Stimulated activated CD8-positive, alpha-beta memory T cell treated with anti-CD3 and anti-CD28 coated beads, Interleukin-15, amount 100 ng/mL, for 4 hours (primary cell): ENCODE measurements around the gene SLC43A3.

ENCODE experiments used
- DNase-seq, 2 donors: peaks; one replicate each; pipeline ENCODE4 v3.0.0-alpha.2; 2020; ENCODE audit warnings: low read depth in 2 of 2

The SLC43A3 gene

DNA sequence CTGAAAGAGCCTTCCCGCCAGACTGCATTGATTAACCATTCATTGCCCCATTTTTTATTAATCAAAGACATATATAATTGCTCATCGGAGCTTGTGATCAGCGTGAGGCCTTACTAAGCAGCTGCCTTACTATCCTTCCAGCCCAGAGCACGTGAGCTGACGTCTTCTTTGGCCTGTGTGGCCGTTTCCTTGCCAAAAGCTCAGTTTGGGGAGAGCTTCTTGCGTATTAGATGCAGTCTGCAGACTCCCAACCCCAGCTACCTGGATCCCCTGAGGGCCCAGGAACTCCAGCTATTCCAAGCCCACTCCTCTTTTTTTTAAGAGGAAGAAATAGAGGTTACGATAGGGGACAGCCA, 784 bp upstream of the SLC43A3 start:
- DNase-seq = no peak

DNA sequence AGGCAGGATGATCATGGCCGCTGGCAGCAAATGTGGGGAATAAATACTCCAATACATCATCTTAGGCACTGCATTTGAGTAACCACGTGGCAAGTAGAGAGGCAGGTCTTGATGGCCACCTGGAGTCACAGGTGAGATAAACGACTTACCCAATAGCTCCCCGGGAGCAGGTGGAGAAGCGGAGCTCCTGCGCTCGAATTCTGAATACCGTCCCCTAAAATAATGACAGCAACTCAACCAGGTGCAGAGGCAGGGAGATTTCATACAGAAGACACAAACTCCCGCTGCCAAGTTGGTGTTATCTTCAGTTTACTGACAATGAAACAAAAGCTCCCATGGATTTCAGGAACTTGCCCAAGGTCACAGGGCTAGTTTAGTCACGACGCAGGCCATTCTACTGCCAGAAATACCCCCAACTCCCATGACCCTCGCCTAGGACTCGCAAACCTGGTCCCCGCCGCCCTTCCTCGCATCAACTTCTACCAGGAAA, 437 bp downstream of the SLC43A3 start:
- DNase-seq = no peak

DNA sequence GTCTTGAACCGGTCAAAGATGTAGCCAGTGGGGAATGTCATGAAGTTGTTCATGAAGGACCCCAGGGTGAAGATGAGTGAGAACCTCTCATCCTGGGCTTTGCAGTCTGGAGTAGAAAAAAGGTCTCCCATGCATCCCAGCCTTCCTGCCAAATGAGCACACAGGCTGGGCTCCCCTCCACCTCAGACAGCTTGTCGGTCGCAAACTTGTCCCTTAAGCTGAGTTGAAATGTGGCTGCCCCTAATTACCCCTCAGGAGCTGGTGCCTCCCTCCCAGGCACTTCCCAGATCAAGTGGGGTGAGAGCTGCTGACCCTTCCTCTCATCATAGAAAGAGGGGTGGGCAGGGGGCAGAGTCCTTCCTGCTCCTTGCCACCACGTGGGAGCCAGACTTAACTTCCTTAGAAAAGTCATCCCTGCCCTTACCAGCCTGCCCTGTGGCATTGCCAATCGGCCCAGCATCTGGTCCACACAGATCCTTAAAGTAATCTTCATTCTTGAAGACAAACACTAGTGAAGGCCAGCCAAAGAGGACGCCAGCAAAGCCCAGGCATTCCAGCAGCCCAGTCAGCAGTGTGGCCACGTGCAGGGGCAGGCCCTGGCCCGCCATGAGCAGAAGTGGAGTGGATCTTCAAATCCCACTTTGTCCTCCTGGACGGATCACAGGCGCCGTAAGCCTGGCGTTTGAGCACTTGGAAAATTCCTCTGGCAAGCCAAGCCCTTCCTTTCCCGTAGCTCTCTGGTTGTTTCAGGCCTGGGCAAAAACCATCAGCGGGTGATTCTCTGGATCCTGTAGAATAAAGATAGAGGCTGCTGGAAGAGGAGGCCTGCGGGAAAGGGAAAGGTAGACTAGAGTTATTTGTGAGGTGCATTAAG, 1.1 kb downstream of the SLC43A3 start:
- DNase-seq = no peak

DNA sequence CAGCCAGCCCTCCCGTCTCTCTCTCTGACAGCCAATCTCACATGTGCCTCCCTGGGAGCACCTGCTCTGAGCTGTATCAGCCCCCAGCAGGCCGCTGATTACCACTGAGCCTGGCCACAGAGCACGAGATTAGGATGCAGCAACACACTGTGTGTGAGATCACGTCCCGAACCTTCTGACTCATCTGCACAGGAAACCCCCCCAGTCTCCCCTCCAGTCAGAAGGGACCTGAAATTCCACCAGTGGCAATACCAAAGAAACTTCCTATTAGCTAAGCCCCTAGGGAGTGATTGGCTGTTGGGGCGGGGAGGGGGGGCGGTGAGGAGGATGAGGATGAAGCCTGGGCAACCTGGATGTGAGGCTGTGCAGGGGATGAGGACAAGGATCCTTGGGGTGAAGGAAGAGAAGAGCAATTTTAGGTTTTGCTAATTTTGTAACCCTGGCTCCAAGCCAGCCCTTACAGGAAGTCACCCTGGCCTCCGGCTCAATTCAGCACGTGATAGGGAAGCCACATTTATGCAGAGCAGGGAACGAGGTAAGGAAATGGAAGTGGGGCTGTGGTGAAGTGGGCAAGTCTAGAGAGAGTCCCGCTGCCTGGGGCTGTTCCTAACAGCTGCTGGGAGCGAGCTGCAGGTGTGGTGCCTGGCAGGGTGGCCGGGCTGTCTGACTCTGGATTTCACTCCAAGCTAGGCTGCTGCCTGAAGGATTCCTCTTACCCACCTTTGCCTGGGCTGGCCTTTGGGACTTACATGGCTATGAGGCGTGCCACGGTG, 1.9 kb downstream of the SLC43A3 start:
- DNase-seq = peak; percentile 77 to 88

DNA sequence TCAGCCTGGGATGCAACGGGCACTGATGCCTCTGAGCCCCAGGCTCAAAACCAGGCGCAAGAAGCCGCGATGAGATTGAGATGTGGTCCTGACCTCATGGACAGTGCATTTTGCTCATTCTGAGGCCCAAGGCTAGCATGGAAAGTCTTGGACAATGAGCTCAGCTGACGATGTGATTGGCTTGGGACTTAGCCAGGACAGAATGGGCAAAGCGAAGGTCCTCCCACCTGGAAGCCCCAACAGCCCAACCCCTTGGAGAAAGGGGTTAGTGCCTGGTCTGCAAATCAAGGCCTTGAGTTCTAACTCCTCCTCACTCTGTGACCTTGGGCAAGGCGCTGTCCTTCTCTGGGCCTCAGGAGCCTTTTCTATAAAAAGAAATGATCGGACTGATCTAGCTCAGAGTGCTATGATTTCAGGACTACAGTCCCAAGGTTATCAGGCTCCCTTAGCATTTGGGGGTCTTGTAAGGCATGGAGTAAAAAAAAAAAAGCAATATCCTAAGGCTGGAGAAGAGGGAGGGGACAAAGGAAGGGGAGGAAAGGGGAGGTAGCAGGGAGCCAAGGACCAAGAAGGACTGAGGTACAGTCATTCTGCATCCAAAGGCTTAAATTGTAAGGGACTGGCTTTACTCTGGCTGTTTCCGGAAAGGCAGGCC, 2.7 kb downstream of the SLC43A3 start:
- DNase-seq = no peak

DNA sequence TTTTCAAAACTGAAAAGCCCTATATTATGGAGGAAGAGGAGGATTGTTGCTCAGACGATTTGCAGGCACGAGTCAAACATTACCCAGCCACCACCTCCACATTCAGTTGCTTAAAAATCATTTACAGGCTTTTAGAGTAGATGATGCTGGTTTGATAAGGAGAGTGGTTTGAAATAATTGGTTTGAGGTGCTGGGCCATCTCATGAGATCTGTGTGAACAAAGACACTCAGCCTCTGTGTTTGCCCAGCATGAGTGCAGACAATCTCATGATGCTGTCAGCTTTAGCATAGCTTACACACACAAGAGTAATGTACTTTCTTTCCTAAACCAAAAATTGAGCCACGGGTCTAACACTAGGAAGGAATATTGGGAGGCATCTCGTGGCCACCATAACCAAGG, 4.3 kb downstream of the SLC43A3 start:
- no peak for DNase-seq

DNA sequence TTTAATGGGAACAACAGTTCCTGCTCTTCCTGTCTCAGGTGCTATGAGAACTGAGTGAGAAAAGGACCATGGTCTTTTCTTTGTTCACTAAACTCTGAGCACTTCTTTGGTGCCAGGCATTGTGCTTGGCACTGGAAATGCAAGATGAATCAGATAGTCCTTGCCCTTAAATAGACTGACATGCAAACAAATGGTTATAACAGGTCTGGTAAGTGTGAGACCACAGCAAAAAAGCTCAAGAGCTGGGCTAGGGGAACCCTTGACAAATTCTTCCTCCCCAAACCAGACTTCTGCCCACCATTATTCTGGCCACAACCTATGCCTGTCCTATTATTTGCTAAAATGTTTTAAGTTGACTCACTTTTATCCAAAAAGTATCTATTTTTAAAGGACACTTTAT, 5.1 kb downstream of the SLC43A3 start:
- no peak for DNase-seq

DNA sequence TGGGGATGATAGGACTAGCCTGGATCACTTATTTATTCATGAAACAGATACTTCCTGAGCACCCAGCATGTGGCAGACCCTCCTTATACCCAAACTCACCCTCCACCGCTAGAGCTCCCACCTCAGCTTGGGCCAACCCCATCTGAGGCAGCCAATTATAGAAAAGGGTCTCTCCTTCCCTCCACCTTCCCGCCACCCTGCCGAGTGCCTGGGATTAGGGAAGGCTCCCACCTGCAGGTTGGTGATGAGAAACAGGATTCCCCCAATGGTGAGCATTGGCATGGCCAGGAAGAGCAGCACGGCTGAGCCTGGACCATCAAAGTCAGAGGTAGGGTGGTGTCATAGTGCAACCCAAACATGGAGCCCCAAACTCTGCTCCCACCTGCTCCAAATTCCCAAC, 5.9 kb downstream of the SLC43A3 start:
- DNase-seq = no peak

DNA sequence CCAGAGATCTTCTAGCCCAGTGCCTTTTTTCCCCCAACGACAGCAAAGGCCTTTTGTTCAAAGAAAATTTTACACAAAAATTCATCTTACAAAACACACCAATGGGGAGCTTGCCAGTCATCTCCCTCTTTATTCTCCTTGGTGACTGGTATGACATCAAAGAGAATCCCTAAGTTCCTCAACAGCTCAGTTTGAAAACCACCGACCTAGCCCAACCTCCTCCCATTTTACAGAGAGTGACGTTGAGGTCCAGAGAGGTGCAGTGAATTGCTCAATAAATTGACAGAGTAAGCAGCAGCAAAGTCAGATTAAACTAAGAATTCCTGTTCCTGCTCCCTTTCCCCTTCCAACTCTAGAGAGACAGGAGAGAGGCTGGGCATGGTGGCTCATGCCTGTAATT, 7.8 kb downstream of the SLC43A3 start:
- DNase-seq = no peak

DNA sequence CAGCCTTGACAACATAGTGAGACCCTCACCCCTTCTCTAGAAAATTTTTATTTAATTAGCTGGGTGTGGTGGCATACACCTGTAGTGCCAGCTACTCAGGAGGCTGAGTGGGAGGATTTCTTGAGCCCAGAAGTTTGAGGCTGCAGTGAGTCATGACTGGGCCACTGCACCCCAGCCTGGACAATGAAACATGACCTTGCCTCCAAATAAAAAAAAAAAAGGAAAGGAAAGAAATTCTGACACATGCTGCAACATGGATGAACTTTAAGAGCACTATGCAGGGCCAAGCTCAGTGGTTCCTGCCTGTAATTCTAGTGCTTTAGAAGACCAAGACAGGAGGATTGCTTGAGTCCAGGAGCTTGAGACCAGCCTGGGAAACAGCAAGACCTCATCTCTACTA, 8.8 kb downstream of the SLC43A3 start:
- DNase-seq = no peak

DNA sequence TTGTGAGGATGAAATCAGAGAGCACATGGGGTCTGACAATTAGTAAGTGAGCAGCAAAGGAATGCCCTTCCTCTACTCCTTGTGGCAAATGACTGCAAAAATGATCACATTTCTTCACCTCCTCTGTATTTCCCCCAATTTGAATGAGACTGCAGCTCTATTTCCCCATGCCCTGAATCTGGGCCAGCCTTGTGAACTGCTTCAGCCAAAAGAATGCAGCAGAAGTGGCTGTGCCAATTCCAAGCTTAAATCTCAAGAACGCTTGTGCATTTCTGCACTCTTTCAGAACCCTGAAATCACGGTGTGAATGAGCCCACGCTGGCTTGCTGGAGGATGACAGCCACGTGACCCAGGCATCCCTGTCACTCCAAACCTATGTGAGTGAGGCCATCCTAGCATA, 9.9 kb downstream of the SLC43A3 start:
- no peak for DNase-seq

DNA sequence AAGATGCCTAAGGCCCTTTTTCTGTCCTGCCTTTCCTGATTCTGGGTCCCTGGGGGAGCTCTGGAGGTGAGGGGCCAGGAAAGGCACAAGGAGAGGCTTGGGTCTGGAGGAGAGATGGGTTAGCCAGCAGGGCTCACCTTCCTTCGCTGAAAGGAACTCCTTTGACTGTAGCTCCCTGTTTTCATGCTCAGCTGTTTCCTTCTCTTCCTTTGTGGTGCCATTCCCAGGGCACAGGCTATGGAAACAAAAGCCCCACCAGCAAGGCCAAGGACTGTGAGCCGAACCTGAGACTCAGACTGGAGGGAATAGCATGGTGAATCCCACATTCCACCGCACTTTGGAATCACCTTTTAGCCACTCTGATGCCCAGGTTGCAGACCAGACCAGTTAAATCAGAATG, 10.5 kb downstream of the SLC43A3 start:
- no peak for DNase-seq

DNA sequence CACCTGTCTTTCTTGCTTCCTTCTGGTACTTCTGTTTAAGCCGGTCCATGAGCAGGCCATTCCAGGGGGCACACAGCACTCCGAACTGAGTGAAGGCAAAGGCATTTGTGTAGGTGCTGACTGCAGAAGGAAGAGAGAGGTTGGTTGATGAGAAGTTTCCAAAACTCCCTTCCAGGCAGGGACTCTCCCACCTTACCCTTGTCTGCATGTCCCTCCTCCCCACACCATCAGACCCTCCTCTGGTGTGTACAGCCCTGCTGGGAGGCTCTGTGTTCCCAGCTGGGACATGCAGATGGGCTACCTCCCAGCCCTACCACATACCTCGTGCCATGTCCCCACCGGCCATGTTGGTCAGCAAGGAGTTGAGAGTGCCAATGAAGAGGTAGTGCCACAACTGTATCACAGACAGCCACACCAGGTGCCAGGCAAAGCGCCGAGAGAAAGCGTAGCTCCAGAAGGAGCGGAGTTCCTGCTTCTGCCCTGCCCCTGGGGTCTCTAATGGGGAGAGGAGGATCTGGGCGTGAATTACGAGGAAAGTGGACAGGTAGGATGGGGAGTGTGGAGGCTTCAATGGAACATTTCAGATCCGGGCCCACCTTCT, 12.2 kb downstream of the SLC43A3 start:
- no peak for DNase-seq

DNA sequence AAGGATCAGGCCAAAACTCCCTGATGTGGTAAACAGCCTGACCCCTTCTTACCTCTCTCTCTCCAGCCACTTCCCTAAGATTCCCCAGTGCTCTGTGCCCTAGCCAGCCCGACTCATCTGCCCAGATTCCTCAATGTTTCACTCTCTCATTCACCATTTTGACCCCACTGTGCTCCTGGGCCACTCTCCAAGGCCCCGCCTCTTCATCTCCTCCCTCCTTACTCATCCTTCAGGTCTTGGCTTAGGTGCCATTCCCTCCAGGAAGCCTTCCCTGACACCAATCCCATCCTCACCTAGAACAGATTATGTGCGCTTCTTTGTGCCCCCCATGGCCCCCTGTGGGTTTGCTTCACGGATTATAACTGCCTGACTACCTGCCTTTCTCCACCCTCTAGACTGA, 13.2 kb downstream of the SLC43A3 start:
- no peak for DNase-seq

DNA sequence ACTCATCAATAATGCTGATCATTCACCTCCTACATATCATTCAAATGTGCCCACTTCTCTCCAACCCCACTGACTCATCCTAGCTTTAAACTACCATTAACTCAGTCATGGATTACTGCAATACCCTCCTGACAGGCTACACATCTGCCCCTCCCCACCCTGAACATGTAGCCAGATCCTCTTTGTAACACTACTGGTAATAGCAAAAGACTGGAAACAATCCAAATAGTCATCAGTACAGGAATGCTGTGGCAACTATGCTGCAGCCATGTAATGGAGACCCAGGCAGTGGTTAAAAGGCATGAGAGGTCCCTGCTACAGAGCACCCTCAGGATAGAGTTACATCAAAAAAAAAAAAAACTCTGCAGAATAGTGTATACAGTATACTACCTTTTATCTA, 16.6 kb downstream of the SLC43A3 start:
- DNase-seq = no peak

DNA sequence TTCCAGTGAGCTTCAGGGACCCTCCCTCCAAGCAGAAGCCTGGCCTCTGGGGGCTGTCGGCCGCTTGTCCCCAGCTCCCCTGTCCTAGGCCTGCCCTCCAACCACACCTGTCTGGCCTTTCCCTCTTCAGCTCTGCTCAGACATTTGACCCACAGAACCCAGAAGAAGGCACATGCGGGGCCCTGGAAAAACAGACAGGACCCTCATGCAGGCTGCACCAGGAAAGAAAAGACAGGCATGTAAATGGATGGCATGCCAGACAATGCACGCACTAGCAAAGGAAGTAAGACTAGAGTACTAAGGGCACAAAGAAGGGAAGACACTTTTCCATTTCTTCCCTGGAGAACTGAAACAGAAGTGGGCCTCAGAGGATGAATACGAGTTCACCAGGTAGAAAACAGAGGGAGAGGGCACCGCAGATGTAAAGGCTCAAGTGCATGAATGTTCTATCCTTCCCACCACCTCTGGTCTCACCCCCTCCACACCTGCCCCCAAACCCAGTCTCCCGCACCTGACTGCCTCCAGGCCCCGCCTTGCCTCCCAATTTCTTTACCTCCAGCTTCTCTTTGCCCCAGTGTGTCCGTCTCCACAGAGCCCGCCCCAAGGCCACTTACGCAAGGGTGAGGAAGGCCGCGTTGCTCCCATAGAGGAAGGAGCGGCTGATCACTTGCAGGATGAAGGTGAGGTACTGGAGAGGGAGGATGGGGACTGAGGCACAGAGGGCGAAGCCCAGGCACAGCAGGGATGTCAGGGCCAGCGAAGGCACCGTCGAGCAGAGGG, 17.4 kb downstream of the SLC43A3 start:
- no peak for DNase-seq

DNA sequence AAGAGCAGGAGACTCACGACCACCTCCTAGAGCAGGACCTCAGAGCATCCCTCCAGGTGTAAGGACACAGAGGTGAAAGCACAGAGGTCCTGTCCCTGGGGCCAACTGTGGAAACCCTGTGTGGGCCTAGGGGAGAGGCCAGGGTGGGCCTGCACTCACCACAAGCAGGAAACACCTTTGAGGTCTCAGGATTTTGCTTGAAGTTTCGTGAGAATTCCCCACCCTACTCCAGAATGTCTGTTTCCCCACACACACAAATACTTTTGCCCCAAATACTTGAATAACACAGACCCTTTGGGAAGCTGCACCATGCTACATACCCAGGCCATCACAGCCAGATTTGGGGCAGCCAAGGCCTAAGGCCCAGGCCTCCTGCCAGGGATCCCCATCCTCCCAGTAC, 18.1 kb downstream of the SLC43A3 start:
- DNase-seq = no peak

DNA sequence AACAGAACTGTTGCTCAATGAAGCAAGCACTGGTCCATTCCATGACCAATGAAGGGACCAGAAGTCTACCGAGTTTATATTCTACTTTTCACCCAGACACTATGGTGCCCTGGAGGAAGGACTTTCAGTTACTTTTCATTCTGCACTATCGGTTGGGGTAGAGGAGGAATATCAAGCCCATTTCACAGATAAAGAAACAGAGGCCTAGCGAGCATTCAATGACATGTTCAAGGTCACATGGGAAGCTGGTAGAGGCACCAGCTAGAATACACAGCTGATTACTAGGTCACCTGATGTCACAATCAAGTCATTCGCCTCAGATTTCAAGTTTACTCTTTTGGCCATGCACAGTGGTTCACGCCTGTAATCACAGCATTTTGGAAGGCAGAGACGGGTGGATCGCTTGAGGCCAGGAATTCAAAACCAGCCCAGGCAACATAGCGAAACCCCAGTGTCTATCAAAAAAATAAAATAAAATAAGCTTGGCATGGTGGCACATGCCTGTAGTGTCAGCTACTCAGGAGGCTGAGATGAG, 18.9 kb downstream of the SLC43A3 start:
- DNase-seq = no peak

DNA sequence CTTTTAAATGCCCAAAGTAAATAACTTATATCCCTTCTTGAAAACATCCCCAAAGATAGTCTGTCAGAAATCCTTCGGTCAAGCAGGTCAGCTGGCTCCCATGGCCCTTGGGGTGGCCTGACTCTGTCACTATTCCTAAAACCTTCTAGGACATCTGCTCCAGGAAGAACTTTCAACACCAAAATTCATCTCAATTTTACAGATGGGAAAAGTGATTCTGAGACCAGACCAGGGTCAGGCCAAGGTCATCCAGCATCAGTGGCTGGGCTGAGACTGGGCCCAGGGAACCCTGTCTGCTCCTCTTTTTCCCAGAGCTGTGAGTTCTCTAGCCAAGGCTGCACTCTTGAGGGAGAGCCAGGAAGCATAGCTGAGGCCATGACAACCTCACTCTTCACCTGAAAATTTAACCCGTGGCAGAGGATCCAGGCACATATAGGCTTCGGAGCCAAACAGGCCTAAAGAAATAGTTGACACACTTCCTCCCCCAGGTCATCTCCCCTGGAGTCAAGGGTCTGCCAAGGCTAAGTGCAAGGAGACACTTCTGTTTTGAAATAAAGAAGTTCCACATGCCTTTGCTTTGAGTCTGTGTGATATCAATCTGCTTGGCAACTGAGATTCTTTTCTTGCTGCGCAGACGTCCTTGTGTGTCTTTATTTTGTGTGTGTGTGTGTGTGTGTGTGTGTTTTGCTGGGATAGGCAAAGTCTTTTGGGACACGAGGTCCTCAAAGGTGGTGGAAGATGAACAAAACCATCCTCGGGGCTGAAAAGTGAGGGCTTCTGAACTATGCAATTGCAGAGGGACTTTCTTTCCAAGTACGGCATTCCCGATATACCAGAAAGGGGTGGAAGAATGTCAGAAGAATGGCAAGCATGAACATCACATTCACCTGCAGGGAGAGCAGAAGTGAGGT, 19.7 kb downstream of the SLC43A3 start:
- no peak for DNase-seq

DNA sequence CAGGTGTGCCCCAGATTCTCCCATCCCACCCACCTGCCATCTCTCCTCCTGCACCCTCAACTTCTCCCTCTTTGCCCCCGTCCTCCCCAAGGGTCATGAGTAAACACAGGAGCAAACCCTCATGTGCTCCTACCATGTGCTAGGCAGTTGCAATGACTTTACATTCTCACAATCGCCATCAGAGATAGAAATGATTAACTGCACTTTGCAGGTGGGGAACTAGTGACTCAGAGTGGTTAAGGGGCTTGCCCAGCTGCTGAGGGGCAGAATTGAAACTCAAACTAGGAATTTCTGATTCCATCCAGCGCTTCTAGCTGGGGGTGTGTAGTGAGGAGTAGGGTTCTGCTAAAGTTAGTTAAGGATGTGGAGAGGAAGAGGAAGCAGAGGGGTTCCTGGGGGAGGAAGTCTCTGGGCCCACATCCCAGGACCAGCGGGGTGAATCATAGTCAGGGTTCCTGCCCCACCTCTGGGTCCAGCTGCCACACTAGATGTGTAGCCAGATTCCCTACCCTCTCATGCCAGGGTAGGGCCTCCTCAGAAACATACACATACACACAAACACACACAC, 20.5 kb downstream of the SLC43A3 start:
- peak in 1 of 2 donors; percentile 42 for DNase-seq
